ENCODE results near the gene UBA6. TPM values are rescaled to one million over a fixed set of nuclear protein-coding genes. Genes with fewer than 3 reads are reported as not detected.

UBA6 gene
- total and polyA plus RNA-seq, 8 donors: 2.0 to 253 (median 11.7) TPM

- H3K36me3 ChIP-seq: no peaks in the 10 kb centered on the region
- no peak overlapping the region for H3K27ac ChIP-seq
- no peak overlapping the region for H3K4me3 ChIP-seq
- WGBS, 5 donors: 60 to 71% (median 68%) methylated on average over 13 of the region's 13 CpGs
- peak in 1 of 2 donors; percentile 44 for DNase-seq
- H3K27me3 ChIP-seq: no peaks in the 10 kb centered on the region
- intact Hi-C loops (cut with DNase I; ENCODE audit: low total_unique reads): no loop called here
- TF ChIP-seq CTCF (IDR thresholded peaks at IDR 0.05) (no peak), EP300 (IDR thresholded peaks at IDR 0.05) (no peak), POLR2AphosphoS5 (IDR thresholded peaks at IDR 0.05) (no peak), POLR2A (IDR thresholded peaks at IDR 0.05) (no peak)
- no peaks in the 10 kb centered on the region for H3K4me1 ChIP-seq
- H3K9me3 ChIP-seq: no peaks in the 10 kb centered on the region
Observed at GRCh38 chr4:67575232-67576058, 125.5 kb downstream of the UBA6 start.

GRCh38 chr4:67573193-67573592 is 127.8 kb downstream of the UBA6 start:
- intact Hi-C loops (cut with DNase I; ENCODE audit: low total_unique reads): no loop called here

GRCh38 chr4:67571975-67572374 is 129.0 kb downstream of the UBA6 start:
- no peaks in the 10 kb centered on the region for H3K4me1 ChIP-seq
- WGBS, 5 donors: 33 to 68% (median 52%) methylated on average over 1 of the region's 1 CpG

More at GRCh38 chr4:67573193-67573592, 127.8 kb downstream of the UBA6 start:
- no peak overlapping the region for H3K4me3 ChIP-seq
- H3K4me1 ChIP-seq: no peaks in the 10 kb centered on the region
- H3K27ac ChIP-seq: no peak overlapping the region
- DNase-seq: no peak
- TF ChIP-seq CTCF (IDR thresholded peaks at IDR 0.05) (no peak), POLR2AphosphoS5 (IDR thresholded peaks at IDR 0.05) (no peak), EP300 (IDR thresholded peaks at IDR 0.05) (no peak), POLR2A (IDR thresholded peaks at IDR 0.05) (no peak)
- no peaks in the 10 kb centered on the region for H3K27me3 ChIP-seq
- no peaks in the 10 kb centered on the region for H3K9me3 ChIP-seq
- no peaks in the 10 kb centered on the region for H3K36me3 ChIP-seq

GRCh38 chr4:67570537-67570936 is 130.4 kb downstream of the UBA6 start:
- Histone ChIP-seq H3K27me3 (no peaks in the 10 kb centered on the region), H3K9me3 (no peaks in the 10 kb centered on the region), H3K36me3 (no peaks in the 10 kb centered on the region), H3K27ac (no peak overlapping the region), H3K4me3 (no peak overlapping the region), H3K4me1 (no peaks in the 10 kb centered on the region)
- 94 to 100% (median 96%) methylated on average over 1 of the region's 1 CpG for WGBS, 5 donors
- intact Hi-C loops (cut with DNase I; ENCODE audit: low total_unique reads): no loop called here
- TF ChIP-seq CTCF (IDR thresholded peaks at IDR 0.05) (no peak), POLR2AphosphoS5 (IDR thresholded peaks at IDR 0.05) (no peak), EP300 (IDR thresholded peaks at IDR 0.05) (no peak), POLR2A (IDR thresholded peaks at IDR 0.05) (no peak)
- DNase-seq: no peak

More at GRCh38 chr4:67571975-67572374, 129.0 kb downstream of the UBA6 start:
- DNase-seq: no peak
- Histone ChIP-seq H3K27ac (no peak overlapping the region), H3K9me3 (no peaks in the 10 kb centered on the region), H3K27me3 (no peaks in the 10 kb centered on the region), H3K4me3 (no peak overlapping the region), H3K36me3 (no peaks in the 10 kb centered on the region)
- TF ChIP-seq CTCF (IDR thresholded peaks at IDR 0.05) (no peak), POLR2AphosphoS5 (IDR thresholded peaks at IDR 0.05) (no peak), POLR2A (IDR thresholded peaks at IDR 0.05) (no peak), EP300 (IDR thresholded peaks at IDR 0.05) (no peak)
- intact Hi-C loops (cut with DNase I; ENCODE audit: low total_unique reads): no loop called here
